Hepatocyte (in vitro differentiated cells): Measurements from ENCODE around the gene ABL2.

Source experiments
- EZH2 ChIP-seq: fragments of 200-600 bp; sonication (generic); IDR thresholded peaks from 2 replicates; pipeline ENCODE4 v1.6.1; 2016; ENCODE audit warnings: antibody characterized with exemption, mild to moderate bottlenecking, borderline replicate concordance
- EZH2phosphoT487 ChIP-seq: fragments of 200-600 bp; sonication (generic); IDR thresholded peaks from one replicate; pipeline ENCODE4 v1.6.1; 2018; ENCODE audit warnings: antibody characterized with exemption, mild to moderate bottlenecking, low read depth, moderate library complexity; ENCODE audit not compliant: unreplicated experiment, severe bottlenecking
- TF ChIP-seq, protein P1 (sequence below): fragments of 200-600 bp; sonication (generic); IDR thresholded peaks from 2 replicates; pipeline ENCODE4 v1.5.1; 2016; ENCODE audit warnings: antibody characterized with exemption, mild to moderate bottlenecking; ENCODE audit not compliant: poor library complexity

DNA sequence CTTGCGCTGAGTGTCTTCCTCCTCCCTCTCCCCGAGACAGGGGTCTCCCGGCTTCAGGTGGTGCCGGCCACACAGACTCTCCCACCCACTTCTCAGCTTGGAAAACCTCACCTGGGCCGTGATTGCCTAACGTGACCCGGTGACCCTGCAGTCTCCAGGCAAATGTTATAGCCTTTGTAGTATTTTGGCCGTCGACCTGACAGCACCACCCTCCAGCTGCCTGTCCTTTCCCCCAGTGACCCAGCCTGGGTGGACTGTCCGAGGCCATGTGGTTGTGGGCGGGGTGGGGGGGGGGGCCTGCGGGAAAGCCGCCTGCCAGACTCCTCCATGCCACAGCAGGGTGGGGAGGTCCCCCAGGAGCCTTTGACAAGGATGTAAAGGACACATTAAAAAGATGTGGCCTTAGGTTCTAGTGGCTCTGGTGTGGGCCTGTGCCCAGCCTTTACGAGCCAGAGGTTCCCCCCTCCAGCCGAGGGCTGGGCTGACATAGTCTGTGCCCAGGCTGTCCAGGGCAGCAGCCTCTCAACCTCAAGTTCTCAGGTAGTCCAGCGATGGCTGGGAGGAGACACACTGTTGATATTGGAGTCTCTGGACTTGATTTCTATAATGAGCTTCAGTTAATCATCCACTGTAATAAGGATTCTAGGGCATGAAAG, 139.5 kb downstream of the ABL2 start:
- TF ChIP-seq, protein P1, sequence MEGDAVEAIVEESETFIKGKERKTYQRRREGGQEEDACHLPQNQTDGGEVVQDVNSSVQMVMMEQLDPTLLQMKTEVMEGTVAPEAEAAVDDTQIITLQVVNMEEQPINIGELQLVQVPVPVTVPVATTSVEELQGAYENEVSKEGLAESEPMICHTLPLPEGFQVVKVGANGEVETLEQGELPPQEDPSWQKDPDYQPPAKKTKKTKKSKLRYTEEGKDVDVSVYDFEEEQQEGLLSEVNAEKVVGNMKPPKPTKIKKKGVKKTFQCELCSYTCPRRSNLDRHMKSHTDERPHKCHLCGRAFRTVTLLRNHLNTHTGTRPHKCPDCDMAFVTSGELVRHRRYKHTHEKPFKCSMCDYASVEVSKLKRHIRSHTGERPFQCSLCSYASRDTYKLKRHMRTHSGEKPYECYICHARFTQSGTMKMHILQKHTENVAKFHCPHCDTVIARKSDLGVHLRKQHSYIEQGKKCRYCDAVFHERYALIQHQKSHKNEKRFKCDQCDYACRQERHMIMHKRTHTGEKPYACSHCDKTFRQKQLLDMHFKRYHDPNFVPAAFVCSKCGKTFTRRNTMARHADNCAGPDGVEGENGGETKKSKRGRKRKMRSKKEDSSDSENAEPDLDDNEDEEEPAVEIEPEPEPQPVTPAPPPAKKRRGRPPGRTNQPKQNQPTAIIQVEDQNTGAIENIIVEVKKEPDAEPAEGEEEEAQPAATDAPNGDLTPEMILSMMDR, result no peak
- TF ChIP-seq EZH2 (no peak), EZH2phosphoT487 (no peak)
